WTC11 (cell line): Measurements from ENCODE around the gene KLHL26. TPM values are rescaled to one million over a fixed set of nuclear protein-coding genes. Genes with fewer than 3 reads are reported as not detected.

ENCODE experiments used
- ATAC-seq: fragments of 200-7000 bp; cut with Tn5 transposase; 2 replicates; pipeline ENCODE4 v1.10.0; 2021; ENCODE audit warnings: mild to moderate bottlenecking, moderate library complexity
- CTCF ChIA-PET: fragments of 300-600 bp; sonication (Branson Sonifier 250); formaldehyde crosslinking; loops from one replicate; lab custom pipeline; 2021; ENCODE audit warnings: antibody characterized with exemption; lab: Charles Lee
- POLR2A ChIA-PET: fragments of 350-600 bp; sonication (Branson Sonifier 250); formaldehyde crosslinking; loops from one replicate; lab custom pipeline; 2021; ENCODE audit warnings: antibody characterized with exemption; lab: Charles Lee
- DNase-seq: peaks from one replicate; pipeline ENCODE4 v3.0.0; 2021; ENCODE audit warnings: low spot score
- H3K27ac Mint-ChIP-seq: 2 replicates; pipeline ENCODE4 v1.8.0; 2021; ENCODE audit warnings: mixed read lengths
- H3K27me3 Mint-ChIP-seq: 2 replicates; pipeline ENCODE4 v1.8.0; 2021; ENCODE audit warnings: low read depth, mild to moderate bottlenecking, moderate library complexity, mixed read lengths
- H3K36me3 Mint-ChIP-seq: 2 replicates; pipeline ENCODE4 v1.8.0; 2021; ENCODE audit warnings: mixed read lengths
- H3K4me1 Mint-ChIP-seq: 2 replicates; pipeline ENCODE4 v1.8.0; 2022; ENCODE audit warnings: mixed read lengths
- H3K4me3 Mint-ChIP-seq: 2 replicates; pipeline ENCODE4 v1.8.0; 2021; ENCODE audit warnings: mild to moderate bottlenecking, moderate library complexity, mixed read lengths
- H3K9me3 Mint-ChIP-seq: 2 replicates; pipeline ENCODE4 v1.8.0; 2021; ENCODE audit warnings: mixed read lengths
- ATF1 ChIP-seq: sonication (generic); formaldehyde crosslinking; IDR thresholded peaks from 2 replicates; pipeline ENCODE4 v1.8.1; 2023; ENCODE audit warnings: mild to moderate bottlenecking, moderate library complexity, missing genetic modification reagents
- CBFB ChIP-seq: sonication (generic); formaldehyde crosslinking; IDR thresholded peaks from 2 replicates; pipeline ENCODE4 v1.8.1; 2022; ENCODE audit warnings: mild to moderate bottlenecking, low read depth, missing genetic modification reagents
- ELF4 ChIP-seq: sonication (generic); formaldehyde crosslinking; IDR thresholded peaks from 2 replicates; pipeline ENCODE4 v1.8.1; 2022; ENCODE audit warnings: low read depth, mild to moderate bottlenecking, moderate library complexity, missing genetic modification reagents
- FOXJ3 ChIP-seq: sonication (generic); formaldehyde crosslinking; IDR thresholded peaks from 2 replicates; pipeline ENCODE4 v1.9.0; 2021; ENCODE audit warnings: missing genetic modification reagents, mild to moderate bottlenecking, borderline replicate concordance
- FOXK1 ChIP-seq: sonication (generic); formaldehyde crosslinking; IDR thresholded peaks from 2 replicates; pipeline ENCODE4 v1.8.0; 2022; ENCODE audit warnings: mild to moderate bottlenecking, moderate library complexity, missing genetic modification reagents
- GABPB1 ChIP-seq: sonication (generic); formaldehyde crosslinking; IDR thresholded peaks from 2 replicates; pipeline ENCODE4 v1.8.1; 2023; ENCODE audit warnings: mild to moderate bottlenecking, missing genetic modification reagents
- SMAD4 ChIP-seq: sonication (generic); formaldehyde crosslinking; IDR thresholded peaks from 2 replicates; pipeline ENCODE4 v1.8.0; 2022; ENCODE audit warnings: mild to moderate bottlenecking, missing genetic modification reagents
- SOX15 ChIP-seq: fragments of 250-450 bp; sonication (Bioruptor Pico); IDR thresholded peaks from 2 replicates; pipeline ENCODE4 v1.9.0; 2021; ENCODE audit warnings: mild to moderate bottlenecking
- ZNF138 ChIP-seq: sonication (generic); formaldehyde crosslinking; conservative IDR thresholded peaks from 2 replicates; pipeline ENCODE4 v1.8.1; 2022; ENCODE audit warnings: mild to moderate bottlenecking, moderate library complexity, missing genetic modification reagents
- ZNF219 ChIP-seq: sonication (generic); formaldehyde crosslinking; IDR thresholded peaks from 2 replicates; pipeline ENCODE4 v1.8.0; 2023; ENCODE audit warnings: missing genetic modification reagents, mild to moderate bottlenecking, borderline replicate concordance
- ZNF317 ChIP-seq: sonication (generic); formaldehyde crosslinking; IDR thresholded peaks from 2 replicates; pipeline ENCODE4 v1.8.1; 2023; ENCODE audit warnings: low read depth, mild to moderate bottlenecking, moderate library complexity, missing genetic modification reagents, borderline replicate concordance
- ZNF416 ChIP-seq: fragments of 250-450 bp; sonication (Bioruptor Pico); IDR thresholded peaks from 2 replicates; pipeline ENCODE4 v1.9.0; 2021; ENCODE audit warnings: mild to moderate bottlenecking, inconsistent platforms
- total RNA-seq: library from RNA; stranded (reverse); gene quantifications from 3 replicates; pipeline ENCODE4 v1.2.3, GENCODE V29; 2021
- TF ChIP-seq, protein P1 (sequence below): fragments of 250-450 bp; sonication (Bioruptor Pico); IDR thresholded peaks from 2 replicates; pipeline ENCODE4 v1.9.0; 2021; ENCODE audit warnings: mild to moderate bottlenecking
- TF ChIP-seq, protein P2 (sequence below): fragments of 250-450 bp; sonication (Bioruptor Pico); IDR thresholded peaks from 2 replicates; pipeline ENCODE4 v2.1.2; 2022; ENCODE audit warnings: mild to moderate bottlenecking, moderate library complexity
- TF ChIP-seq, protein P3 (sequence below): sonication (generic); formaldehyde crosslinking; IDR thresholded peaks from 2 replicates; pipeline ENCODE4 v1.8.1; 2023; ENCODE audit warnings: mild to moderate bottlenecking, missing genetic modification reagents, moderate library complexity
- TF ChIP-seq, protein P4 (sequence below): sonication (generic); formaldehyde crosslinking; IDR thresholded peaks from 2 replicates; pipeline ENCODE4 v1.8.0; 2022; ENCODE audit warnings: mild to moderate bottlenecking, missing genetic modification reagents
- TF ChIP-seq, protein P5 (sequence below): sonication (generic); formaldehyde crosslinking; IDR thresholded peaks from 2 replicates; pipeline ENCODE4 v1.8.1; 2023; ENCODE audit warnings: mild to moderate bottlenecking, missing genetic modification reagents
- TF ChIP-seq, protein P6 (sequence below): fragments of 200-600 bp; IDR thresholded peaks from 2 replicates; pipeline ENCODE4 v1.8.0; 2022; ENCODE audit warnings: antibody characterized with exemption
- TF ChIP-seq, protein P7 (sequence below): sonication (generic); formaldehyde crosslinking; IDR thresholded peaks from 2 replicates; pipeline ENCODE4 v1.8.0; 2023; ENCODE audit warnings: missing genetic modification reagents, mild to moderate bottlenecking, borderline replicate concordance
- TF ChIP-seq, protein P8 (sequence below): sonication (generic); formaldehyde crosslinking; IDR thresholded peaks from 2 replicates; pipeline ENCODE4 v1.8.1; 2022; ENCODE audit warnings: mild to moderate bottlenecking, moderate library complexity, missing genetic modification reagents
- TF ChIP-seq, protein P9 (sequence below): sonication (generic); formaldehyde crosslinking; IDR thresholded peaks from 2 replicates; pipeline ENCODE4 v1.8.0; 2023; ENCODE audit warnings: missing genetic modification reagents

The KLHL26 gene
- total RNA-seq, 1 experiment from 2014 or later: 13.1 TPM

DNA sequence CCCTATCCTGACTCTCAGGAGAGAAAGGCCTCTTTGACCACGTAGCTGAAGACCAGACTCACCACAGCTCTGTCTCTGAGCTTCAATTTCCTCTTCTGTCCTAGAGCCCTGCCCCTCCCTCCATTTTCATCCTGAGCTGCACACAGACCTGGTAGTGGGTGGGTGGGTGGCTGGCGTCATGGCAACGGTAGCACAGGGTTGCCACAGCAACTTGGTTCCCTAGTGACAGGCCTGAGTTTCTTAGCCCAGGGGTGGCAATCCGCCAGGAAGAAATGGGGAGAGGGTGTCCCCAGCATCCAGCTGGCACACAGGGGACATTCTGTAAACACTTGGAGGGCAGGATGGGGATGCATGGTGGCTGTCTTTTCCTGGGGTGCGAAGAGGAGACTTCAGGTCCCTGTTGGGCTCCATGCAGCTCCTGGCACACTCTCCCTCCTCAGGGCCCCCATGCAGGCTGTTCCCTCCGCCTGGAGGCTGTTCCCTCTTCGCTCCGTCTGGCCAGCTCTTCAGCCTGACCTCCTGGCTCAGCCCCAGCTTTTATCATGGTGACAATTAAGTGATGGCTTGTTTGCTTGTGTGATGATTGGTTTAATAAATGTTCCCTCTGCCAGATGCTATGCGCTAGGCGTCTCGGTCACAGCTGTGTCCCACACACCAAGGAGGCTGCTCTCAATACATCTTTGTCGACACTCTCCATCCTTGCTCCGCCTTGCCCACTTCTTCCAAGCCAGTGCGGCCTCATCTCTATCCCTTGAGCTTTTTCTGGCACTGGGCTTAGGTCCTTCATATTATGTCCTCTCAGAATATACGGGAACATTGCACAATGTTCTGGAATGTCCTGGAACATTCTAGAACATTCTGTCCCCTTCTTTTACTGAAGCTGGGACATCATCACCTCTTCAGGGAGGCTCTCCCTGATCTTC lies 7.4 kb upstream of the KLHL26 start:
- no peaks in the 10 kb centered on the region for H3K36me3 Mint-ChIP-seq
- no peak overlapping the region for H3K27ac Mint-ChIP-seq
- H3K4me3 Mint-ChIP-seq: no peak overlapping the region
- H3K9me3 Mint-ChIP-seq: no peaks in the 10 kb centered on the region
- DNase-seq: no peak
- no peaks in the 10 kb centered on the region for H3K4me1 Mint-ChIP-seq
- ChIA-PET CTCF (interaction anchor here (0.6 to 1.5 kb wide), 8 partner anchors 17 to 171 kb away, joined by 3 to 5 read pairs (median 4); partner anchors contain the start of genes KXD1 and TMEM59L), POLR2A (no interaction called here)
- peaks cover 35% of the 10 kb centered on the region for H3K27me3 Mint-ChIP-seq
- TF ChIP-seq, protein P1, sequence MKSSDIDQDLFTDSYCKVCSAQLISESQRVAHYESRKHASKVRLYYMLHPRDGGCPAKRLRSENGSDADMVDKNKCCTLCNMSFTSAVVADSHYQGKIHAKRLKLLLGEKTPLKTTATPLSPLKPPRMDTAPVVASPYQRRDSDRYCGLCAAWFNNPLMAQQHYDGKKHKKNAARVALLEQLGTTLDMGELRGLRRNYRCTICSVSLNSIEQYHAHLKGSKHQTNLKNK: no peak
- no peak for TF ChIP-seq SMAD4 (CRISPR knock-in tag)
- TF ChIP-seq, protein P2, sequence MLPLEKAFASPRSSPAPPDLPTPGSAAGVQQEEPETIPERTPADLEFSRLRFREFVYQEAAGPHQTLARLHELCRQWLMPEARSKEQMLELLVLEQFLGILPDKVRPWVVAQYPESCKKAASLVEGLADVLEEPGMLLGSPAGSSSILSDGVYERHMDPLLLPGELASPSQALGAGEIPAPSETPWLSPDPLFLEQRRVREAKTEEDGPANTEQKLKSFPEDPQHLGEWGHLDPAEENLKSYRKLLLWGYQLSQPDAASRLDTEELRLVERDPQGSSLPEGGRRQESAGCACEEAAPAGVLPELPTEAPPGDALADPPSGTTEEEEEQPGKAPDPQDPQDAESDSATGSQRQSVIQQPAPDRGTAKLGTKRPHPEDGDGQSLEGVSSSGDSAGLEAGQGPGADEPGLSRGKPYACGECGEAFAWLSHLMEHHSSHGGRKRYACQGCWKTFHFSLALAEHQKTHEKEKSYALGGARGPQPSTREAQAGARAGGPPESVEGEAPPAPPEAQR: no peak
- no peak for TF ChIP-seq FOXK1 (CRISPR knock-in tag)
- TF ChIP-seq, protein P3, sequence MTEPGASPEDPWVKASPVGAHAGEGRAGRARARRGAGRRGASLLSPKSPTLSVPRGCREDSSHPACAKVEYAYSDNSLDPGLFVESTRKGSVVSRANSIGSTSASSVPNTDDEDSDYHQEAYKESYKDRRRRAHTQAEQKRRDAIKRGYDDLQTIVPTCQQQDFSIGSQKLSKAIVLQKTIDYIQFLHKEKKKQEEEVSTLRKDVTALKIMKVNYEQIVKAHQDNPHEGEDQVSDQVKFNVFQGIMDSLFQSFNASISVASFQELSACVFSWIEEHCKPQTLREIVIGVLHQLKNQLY (CRISPR knock-in tag): no peak
- TF ChIP-seq, protein P4, sequence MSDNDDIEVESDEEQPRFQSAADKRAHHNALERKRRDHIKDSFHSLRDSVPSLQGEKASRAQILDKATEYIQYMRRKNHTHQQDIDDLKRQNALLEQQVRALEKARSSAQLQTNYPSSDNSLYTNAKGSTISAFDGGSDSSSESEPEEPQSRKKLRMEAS (CRISPR knock-in tag): no peak
- TF ChIP-seq ZNF317 (CRISPR knock-in tag): no peak
- TF ChIP-seq, protein P5, sequence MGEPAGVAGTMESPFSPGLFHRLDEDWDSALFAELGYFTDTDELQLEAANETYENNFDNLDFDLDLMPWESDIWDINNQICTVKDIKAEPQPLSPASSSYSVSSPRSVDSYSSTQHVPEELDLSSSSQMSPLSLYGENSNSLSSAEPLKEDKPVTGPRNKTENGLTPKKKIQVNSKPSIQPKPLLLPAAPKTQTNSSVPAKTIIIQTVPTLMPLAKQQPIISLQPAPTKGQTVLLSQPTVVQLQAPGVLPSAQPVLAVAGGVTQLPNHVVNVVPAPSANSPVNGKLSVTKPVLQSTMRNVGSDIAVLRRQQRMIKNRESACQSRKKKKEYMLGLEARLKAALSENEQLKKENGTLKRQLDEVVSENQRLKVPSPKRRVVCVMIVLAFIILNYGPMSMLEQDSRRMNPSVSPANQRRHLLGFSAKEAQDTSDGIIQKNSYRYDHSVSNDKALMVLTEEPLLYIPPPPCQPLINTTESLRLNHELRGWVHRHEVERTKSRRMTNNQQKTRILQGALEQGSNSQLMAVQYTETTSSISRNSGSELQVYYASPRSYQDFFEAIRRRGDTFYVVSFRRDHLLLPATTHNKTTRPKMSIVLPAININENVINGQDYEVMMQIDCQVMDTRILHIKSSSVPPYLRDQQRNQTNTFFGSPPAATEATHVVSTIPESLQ: no peak
- no peak for TF ChIP-seq GABPB1
- no peak for TF ChIP-seq ELF4 (CRISPR knock-in tag)
- TF ChIP-seq, protein P6, sequence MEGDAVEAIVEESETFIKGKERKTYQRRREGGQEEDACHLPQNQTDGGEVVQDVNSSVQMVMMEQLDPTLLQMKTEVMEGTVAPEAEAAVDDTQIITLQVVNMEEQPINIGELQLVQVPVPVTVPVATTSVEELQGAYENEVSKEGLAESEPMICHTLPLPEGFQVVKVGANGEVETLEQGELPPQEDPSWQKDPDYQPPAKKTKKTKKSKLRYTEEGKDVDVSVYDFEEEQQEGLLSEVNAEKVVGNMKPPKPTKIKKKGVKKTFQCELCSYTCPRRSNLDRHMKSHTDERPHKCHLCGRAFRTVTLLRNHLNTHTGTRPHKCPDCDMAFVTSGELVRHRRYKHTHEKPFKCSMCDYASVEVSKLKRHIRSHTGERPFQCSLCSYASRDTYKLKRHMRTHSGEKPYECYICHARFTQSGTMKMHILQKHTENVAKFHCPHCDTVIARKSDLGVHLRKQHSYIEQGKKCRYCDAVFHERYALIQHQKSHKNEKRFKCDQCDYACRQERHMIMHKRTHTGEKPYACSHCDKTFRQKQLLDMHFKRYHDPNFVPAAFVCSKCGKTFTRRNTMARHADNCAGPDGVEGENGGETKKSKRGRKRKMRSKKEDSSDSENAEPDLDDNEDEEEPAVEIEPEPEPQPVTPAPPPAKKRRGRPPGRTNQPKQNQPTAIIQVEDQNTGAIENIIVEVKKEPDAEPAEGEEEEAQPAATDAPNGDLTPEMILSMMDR: no peak
- TF ChIP-seq CBFB (CRISPR knock-in tag): no peak
- TF ChIP-seq ATF1 (CRISPR knock-in tag): no peak
- ATAC-seq: no peak

DNA sequence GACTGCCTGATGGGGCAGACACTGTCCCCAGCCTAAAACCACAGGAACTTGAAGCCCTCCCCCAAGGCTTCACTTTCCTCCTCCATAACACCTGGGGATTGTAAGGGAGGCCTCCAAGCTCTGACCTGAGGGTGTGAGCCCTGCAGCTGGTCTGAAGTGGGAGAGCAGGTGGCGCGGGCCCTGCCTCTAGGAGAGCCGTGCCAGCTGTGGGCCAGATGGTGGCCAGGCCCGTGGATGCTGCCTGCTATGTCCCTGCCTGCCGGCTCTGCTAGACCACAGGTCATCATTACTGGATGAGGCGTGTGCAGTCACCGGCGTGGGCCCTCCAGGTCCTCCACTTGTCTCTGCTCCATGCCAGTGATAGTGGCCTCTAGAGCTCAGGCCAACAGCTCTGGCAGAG lies 3.5 kb upstream of the KLHL26 start:
- CTCF ChIA-PET: no interaction called here
- no peaks in the 10 kb centered on the region for H3K36me3 Mint-ChIP-seq
- no peak for DNase-seq
- ATAC-seq: no peak
- peaks cover 12% of the 10 kb centered on the region for H3K4me1 Mint-ChIP-seq
- H3K9me3 Mint-ChIP-seq: no peaks in the 10 kb centered on the region
- H3K27me3 Mint-ChIP-seq: peaks cover 40% of the 10 kb centered on the region
- H3K4me3 Mint-ChIP-seq: no peak overlapping the region
- H3K27ac Mint-ChIP-seq: no peak overlapping the region
- POLR2A ChIA-PET: no interaction called here
- TF ChIP-seq ZNF138 (no peak), ATF1 (CRISPR knock-in tag) (no peak), ZNF416 (CRISPR knock-in tag) (no peak), SOX15 (CRISPR knock-in tag) (no peak), FOXJ3 (no peak), ZNF219 (no peak), ZNF317 (CRISPR knock-in tag) (no peak)
- TF ChIP-seq, protein P7, sequence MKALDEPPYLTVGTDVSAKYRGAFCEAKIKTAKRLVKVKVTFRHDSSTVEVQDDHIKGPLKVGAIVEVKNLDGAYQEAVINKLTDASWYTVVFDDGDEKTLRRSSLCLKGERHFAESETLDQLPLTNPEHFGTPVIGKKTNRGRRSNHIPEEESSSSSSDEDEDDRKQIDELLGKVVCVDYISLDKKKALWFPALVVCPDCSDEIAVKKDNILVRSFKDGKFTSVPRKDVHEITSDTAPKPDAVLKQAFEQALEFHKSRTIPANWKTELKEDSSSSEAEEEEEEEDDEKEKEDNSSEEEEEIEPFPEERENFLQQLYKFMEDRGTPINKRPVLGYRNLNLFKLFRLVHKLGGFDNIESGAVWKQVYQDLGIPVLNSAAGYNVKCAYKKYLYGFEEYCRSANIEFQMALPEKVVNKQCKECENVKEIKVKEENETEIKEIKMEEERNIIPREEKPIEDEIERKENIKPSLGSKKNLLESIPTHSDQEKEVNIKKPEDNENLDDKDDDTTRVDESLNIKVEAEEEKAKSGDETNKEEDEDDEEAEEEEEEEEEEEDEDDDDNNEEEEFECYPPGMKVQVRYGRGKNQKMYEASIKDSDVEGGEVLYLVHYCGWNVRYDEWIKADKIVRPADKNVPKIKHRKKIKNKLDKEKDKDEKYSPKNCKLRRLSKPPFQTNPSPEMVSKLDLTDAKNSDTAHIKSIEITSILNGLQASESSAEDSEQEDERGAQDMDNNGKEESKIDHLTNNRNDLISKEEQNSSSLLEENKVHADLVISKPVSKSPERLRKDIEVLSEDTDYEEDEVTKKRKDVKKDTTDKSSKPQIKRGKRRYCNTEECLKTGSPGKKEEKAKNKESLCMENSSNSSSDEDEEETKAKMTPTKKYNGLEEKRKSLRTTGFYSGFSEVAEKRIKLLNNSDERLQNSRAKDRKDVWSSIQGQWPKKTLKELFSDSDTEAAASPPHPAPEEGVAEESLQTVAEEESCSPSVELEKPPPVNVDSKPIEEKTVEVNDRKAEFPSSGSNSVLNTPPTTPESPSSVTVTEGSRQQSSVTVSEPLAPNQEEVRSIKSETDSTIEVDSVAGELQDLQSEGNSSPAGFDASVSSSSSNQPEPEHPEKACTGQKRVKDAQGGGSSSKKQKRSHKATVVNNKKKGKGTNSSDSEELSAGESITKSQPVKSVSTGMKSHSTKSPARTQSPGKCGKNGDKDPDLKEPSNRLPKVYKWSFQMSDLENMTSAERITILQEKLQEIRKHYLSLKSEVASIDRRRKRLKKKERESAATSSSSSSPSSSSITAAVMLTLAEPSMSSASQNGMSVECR: no peak
- TF ChIP-seq, protein P8, sequence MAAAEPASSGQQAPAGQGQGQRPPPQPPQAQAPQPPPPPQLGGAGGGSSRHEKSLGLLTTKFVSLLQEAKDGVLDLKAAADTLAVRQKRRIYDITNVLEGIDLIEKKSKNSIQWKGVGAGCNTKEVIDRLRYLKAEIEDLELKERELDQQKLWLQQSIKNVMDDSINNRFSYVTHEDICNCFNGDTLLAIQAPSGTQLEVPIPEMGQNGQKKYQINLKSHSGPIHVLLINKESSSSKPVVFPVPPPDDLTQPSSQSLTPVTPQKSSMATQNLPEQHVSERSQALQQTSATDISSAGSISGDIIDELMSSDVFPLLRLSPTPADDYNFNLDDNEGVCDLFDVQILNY: no peak
- TF ChIP-seq, protein P9, sequence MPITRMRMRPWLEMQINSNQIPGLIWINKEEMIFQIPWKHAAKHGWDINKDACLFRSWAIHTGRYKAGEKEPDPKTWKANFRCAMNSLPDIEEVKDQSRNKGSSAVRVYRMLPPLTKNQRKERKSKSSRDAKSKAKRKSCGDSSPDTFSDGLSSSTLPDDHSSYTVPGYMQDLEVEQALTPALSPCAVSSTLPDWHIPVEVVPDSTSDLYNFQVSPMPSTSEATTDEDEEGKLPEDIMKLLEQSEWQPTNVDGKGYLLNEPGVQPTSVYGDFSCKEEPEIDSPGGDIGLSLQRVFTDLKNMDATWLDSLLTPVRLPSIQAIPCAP: no peak
